ENCODE results near the gene NHSL2.

NHSL2 gene

DNA sequence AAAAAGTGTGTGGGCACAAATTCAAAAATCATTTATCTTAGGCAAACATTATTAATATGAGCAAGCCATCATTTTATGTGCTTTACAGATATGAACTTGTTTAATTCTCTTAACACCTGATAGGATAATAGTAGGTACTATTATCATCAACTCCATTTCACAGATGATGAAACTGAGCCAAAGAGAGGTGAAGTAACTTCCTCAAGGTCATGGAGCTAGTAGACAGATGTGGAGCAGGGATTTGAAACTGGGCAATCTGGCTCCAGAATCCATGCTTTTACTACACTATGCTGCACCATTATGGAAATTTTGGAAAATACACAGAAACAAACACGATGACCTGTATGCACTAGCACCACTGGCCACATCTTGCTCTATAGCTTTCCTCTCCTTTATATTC is 269.9 kb downstream of the NHSL2 start:
- H3K4me1 ChIP-seq (ENCODE audit: insufficient read depth, low read length) = peaks cover 32% of the 10 kb centered on the region
- peak overlapping the region; percentile 43 to 81; a peak in 3 of 4 replicates for H3K4me3 ChIP-seq (ENCODE audit: low read depth in 1 of 2, low read length in 2 of 2)
- H4K20me1 ChIP-seq (ENCODE audit: insufficient read depth, low read length) = no peaks in the 10 kb centered on the region; the same call in 1 of the 2 replicates
- ATAC-seq (ENCODE audit: insufficient read depth, low read depth) = no peak
- peak overlapping the region; percentile 79 for H2AFZ ChIP-seq (ENCODE audit: low read depth, low read length)
- TF ChIP-seq, protein P1, sequence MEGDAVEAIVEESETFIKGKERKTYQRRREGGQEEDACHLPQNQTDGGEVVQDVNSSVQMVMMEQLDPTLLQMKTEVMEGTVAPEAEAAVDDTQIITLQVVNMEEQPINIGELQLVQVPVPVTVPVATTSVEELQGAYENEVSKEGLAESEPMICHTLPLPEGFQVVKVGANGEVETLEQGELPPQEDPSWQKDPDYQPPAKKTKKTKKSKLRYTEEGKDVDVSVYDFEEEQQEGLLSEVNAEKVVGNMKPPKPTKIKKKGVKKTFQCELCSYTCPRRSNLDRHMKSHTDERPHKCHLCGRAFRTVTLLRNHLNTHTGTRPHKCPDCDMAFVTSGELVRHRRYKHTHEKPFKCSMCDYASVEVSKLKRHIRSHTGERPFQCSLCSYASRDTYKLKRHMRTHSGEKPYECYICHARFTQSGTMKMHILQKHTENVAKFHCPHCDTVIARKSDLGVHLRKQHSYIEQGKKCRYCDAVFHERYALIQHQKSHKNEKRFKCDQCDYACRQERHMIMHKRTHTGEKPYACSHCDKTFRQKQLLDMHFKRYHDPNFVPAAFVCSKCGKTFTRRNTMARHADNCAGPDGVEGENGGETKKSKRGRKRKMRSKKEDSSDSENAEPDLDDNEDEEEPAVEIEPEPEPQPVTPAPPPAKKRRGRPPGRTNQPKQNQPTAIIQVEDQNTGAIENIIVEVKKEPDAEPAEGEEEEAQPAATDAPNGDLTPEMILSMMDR (IDR thresholded peaks at IDR 0.05; ENCODE audit: borderline replicate concordance, extremely low read depth, low read length, poor library complexity, severe bottlenecking) = no peak
- TF ChIP-seq EZH2 (IDR thresholded peaks at IDR 0.05; ENCODE audit: borderline replicate concordance, low read depth, low read length, severe bottlenecking) = no peak
- peak overlapping the region; percentile 70 for H3K4me2 ChIP-seq (ENCODE audit: insufficient read depth, low read length)
- H3K36me3 ChIP-seq (ENCODE audit: insufficient read depth, low read length) = peaks cover 6% of the 10 kb centered on the region; the same call in 1 of the 2 replicates
- peak overlapping the region; percentile 97 for H3K27ac ChIP-seq (ENCODE audit: low read length)
- no peaks in the 10 kb centered on the region for H3K27me3 ChIP-seq (ENCODE audit: insufficient read depth, low read length, poor library complexity)
- H3K79me2 ChIP-seq (ENCODE audit: insufficient read depth, low read length) = peaks cover 35% of the 10 kb centered on the region
- no peaks in the 10 kb centered on the region for H3K9me3 ChIP-seq (ENCODE audit: insufficient read depth, low read length, severe bottlenecking)
- peak overlapping the region; percentile 66 for H3K9ac ChIP-seq (ENCODE audit: low read depth, low read length)
- DNase-seq = peak; percentile 3

DNA sequence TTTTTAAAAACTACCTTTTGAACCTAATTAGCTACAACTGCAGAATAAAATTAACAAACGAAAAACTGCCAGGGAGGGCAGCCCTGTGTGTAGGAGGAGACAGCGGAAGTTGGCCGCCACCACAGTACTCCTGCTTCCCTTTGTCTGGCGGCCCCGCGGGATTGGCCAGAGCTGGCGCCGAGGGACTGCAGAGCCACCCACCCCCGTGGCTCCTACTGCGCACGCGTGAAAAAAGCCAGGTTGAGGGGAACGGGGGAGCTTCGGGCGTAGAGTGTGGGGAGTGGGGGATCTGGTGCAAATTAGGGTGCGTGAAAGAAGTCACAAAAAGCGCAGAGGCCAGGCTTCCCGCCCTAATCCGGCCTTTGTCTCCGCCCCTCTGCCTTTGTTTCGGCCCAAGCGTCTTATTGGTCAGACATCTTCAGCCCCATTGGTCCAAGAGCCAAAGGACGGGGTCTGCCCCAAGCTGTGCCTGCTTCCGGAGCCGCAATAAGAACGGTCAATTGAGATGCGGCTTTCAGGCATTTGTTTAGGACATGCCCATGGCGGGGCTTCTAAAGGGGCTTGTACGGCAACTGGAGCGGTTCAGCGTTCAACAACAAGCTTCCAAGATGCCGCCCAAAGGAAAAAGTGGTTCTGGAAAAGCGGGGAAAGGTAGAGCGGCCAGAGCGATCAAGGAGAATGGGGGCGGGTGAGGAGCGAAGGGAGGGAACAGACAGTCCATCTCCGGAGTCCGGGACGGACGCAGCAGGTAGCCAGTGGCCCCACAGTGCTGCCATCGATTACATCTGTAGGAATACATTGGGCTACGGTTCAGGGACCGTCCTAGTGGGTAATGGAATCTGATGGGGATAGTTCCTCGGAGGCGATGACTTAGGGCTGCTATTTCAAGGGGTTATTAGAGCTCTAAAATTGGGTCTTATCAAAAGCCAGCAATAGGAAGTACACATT is 270.8 kb downstream of the NHSL2 start, which contains the start of gene PIN4:
Gene PIN4, plus strand, starts transcription at position 580 of the 948 bp plus-strand sequence. Its CDS starts 29 bp downstream, at position 609.
- Histone ChIP-seq H3K79me2 (ENCODE audit: insufficient read depth, low read length) (peaks cover 35% of the 10 kb centered on the region), H4K20me1 (ENCODE audit: insufficient read depth, low read length) (no peaks in the 10 kb centered on the region; the same call in 1 of the 2 replicates), H2AFZ (ENCODE audit: low read depth, low read length) (peak within 1 kb of the TSS; percentile 79), H3K9me3 (ENCODE audit: insufficient read depth, low read length, severe bottlenecking) (no peaks in the 10 kb centered on the region), H3K27ac (ENCODE audit: low read length) (peak within 1 kb of the TSS; percentile 97), H3K4me3 (ENCODE audit: low read depth in 1 of 2, low read length in 2 of 2) (peak within 1 kb of the TSS; percentile 43 to 81; a peak in 3 of 4 replicates), H3K27me3 (ENCODE audit: insufficient read depth, low read length, poor library complexity) (no peaks in the 10 kb centered on the region), H3K4me1 (ENCODE audit: insufficient read depth, low read length) (peaks cover 32% of the 10 kb centered on the region), H3K36me3 (ENCODE audit: insufficient read depth, low read length) (peaks cover 6% of the 10 kb centered on the region; the same call in 1 of the 2 replicates), H3K9ac (ENCODE audit: low read depth, low read length) (peak within 1 kb of the TSS; percentile 66), H3K4me2 (ENCODE audit: insufficient read depth, low read length) (peak within 1 kb of the TSS; percentile 86)
- DNase-seq = peak; percentile 95
- ATAC-seq (ENCODE audit: insufficient read depth, low read depth) = peak; percentile 93
- TF ChIP-seq, protein P1 (IDR thresholded peaks at IDR 0.05; ENCODE audit: borderline replicate concordance, extremely low read depth, low read length, poor library complexity, severe bottlenecking) = no peak
- no peak for TF ChIP-seq EZH2 (IDR thresholded peaks at IDR 0.05; ENCODE audit: borderline replicate concordance, low read depth, low read length, severe bottlenecking)

DNA sequence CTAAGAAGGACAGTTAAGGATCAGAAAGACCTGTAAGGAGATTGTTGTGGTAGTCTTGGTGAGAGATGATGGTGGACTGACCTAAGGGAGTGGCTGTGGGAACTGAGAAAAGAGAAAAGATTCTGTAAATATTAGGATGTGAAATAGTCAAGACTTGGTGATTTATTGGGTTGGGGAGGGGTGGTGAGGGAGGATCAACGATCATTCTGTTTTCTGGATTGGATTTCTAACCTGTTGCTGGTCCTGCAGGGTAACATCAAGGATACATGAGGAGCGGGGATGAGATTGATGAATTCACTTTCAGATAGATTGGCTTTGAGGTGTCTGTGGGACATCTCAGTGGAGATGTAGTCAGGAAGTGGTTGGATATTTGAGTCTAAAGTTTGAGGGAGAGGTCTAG is 272.3 kb downstream of the NHSL2 start:
- Histone ChIP-seq H3K4me1 (ENCODE audit: insufficient read depth, low read length) (peaks cover 32% of the 10 kb centered on the region), H3K9me3 (ENCODE audit: insufficient read depth, low read length, severe bottlenecking) (no peaks in the 10 kb centered on the region), H3K27me3 (ENCODE audit: insufficient read depth, low read length, poor library complexity) (no peaks in the 10 kb centered on the region), H3K9ac (ENCODE audit: low read depth, low read length) (peak overlapping the region; percentile 66), H3K4me3 (ENCODE audit: low read depth in 1 of 2, low read length in 2 of 2) (peak overlapping the region; percentile 32 to 81; a peak in 3 of 4 replicates), H3K4me2 (ENCODE audit: insufficient read depth, low read length) (peak overlapping the region; percentile 86), H4K20me1 (ENCODE audit: insufficient read depth, low read length) (no peaks in the 10 kb centered on the region; the same call in 1 of the 2 replicates), H3K27ac (ENCODE audit: low read length) (0 out of 2 replicates have a peak overlapping the region, but pooled peaks have one; percentile 6), H3K36me3 (ENCODE audit: insufficient read depth, low read length) (peaks cover 12% of the 10 kb centered on the region), H2AFZ (ENCODE audit: low read depth, low read length) (no peak overlapping the region), H3K79me2 (ENCODE audit: insufficient read depth, low read length) (peaks cover 38% of the 10 kb centered on the region)
- no peak for TF ChIP-seq EZH2 (IDR thresholded peaks at IDR 0.05; ENCODE audit: borderline replicate concordance, low read depth, low read length, severe bottlenecking)
- TF ChIP-seq, protein P1 (IDR thresholded peaks at IDR 0.05; ENCODE audit: borderline replicate concordance, extremely low read depth, low read length, poor library complexity, severe bottlenecking) = no peak
- DNase-seq (no peak), ATAC-seq (ENCODE audit: insufficient read depth, low read depth) (no peak)

Measured in DND-41 (cell line).